Measurements from ENCODE around the gene LINGO4.

The LINGO4 gene

DNA sequence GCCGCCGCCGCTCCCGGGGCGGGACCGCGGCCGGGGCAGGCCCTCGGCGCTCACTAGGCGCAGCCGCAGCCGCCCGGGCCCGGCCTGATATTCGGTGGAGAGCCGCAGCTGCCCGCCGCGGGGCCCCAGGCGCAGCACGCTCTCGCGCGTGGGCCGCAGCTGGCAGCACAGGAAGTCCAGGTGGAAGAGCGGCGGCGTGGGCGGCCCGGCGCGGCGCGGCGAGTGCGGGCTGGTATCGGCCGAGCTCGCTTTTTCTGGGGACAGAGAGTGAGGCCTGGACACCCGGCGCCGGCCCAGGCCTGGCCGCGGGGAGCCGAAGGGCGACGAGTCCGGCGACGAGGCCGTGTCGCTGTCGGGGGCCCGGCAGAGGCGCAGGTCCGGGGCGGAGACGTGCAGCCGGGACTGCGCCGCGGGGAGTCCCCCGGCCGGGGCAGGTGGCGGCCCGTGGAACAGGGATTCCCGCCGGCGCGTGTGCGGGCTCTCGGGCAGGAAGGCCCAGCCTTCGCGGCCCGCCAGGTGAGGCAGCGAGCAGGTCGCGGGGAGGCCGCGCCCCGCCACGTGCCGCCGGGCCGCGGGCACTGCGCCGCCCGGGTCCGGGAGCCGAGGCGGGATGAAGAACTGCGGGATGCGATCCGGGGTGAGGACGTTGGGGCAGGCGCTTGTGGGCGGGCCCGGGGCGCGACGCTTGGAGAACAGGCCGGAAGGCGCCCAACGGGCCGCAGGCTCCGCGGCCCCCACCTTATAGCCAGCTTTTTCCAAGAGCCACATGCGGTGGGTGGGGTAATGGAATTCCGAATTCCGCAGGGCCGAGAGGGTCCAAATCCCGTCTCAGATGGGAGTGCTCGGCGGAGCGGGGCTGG is 33.2 kb upstream of the LINGO4 start:
- Histone ChIP-seq H3K4me3 (ENCODE audit: low read depth in 1 of 2, low read length in 1 of 2) (no peak overlapping the region), H3K27ac (no peak overlapping the region), H3K36me3 (no peaks in the 10 kb centered on the region), H3K4me1 (ENCODE audit: control insufficient read depth in 1 of 2, insufficient read depth in 1 of 2, low read depth in 1 of 2, low read length in 1 of 2) (peaks cover 7 to 20% of the 10 kb centered on the region in 2 experiments), H3K27me3 (peaks cover 99% of the 10 kb centered on the region), H3K9me3 (no peaks in the 10 kb centered on the region)
- TF ChIP-seq CTCF (IDR thresholded peaks at IDR 0.05): no peak

- H3K36me3 ChIP-seq: no peaks in the 10 kb centered on the region
- H3K4me3 ChIP-seq (ENCODE audit: low read depth in 1 of 2, low read length in 1 of 2): no peak overlapping the region
- TF ChIP-seq CTCF (IDR thresholded peaks at IDR 0.05): no peak
- peaks cover 7 to 20% of the 10 kb centered on the region in 2 experiments for H3K4me1 ChIP-seq (ENCODE audit: control insufficient read depth in 1 of 2, insufficient read depth in 1 of 2, low read depth in 1 of 2, low read length in 1 of 2)
- no peaks in the 10 kb centered on the region for H3K9me3 ChIP-seq
- H3K27ac ChIP-seq: no peak overlapping the region
- H3K27me3 ChIP-seq: peaks cover 96% of the 10 kb centered on the region
Observed at GRCh38 chr1:151837884-151838221, 32.6 kb upstream of the LINGO4 start.

GRCh38 chr1:151837197-151837596 is 32.0 kb upstream of the LINGO4 start:
- Histone ChIP-seq H3K36me3 (no peaks in the 10 kb centered on the region), H3K4me3 (ENCODE audit: low read depth in 1 of 2, low read length in 1 of 2) (no peak overlapping the region), H3K27me3 (peaks cover 90% of the 10 kb centered on the region), H3K9me3 (no peaks in the 10 kb centered on the region), H3K4me1 (ENCODE audit: control insufficient read depth in 1 of 2, insufficient read depth in 1 of 2, low read depth in 1 of 2, low read length in 1 of 2) (peaks cover 7 to 20% of the 10 kb centered on the region in 2 experiments), H3K27ac (no peak overlapping the region)
- TF ChIP-seq CTCF (IDR thresholded peaks at IDR 0.05): no peak

DNA sequence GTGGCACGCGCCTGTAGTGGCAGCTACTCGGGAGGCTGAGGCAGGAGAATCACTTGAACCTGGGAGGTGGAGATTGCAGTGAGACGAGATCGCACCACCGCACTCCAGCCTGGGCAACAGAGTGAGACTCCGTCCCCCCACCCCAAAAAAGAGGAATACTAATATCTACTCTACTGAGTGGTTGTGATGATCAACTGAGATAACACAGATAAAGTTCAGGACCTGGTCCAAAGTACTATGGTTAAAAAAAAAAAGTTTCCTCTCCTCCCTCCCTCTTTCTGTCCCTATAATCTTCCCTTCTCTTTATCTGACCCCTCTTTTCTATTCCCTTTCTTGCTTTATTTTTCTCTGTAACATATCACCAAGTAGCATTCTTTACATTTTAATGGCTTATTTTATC is 30.4 kb upstream of the LINGO4 start:
- Histone ChIP-seq H3K27ac (no peak overlapping the region), H3K4me3 (ENCODE audit: low read depth in 1 of 2, low read length in 1 of 2) (no peak overlapping the region), H3K27me3 (peaks cover 74% of the 10 kb centered on the region), H3K9me3 (no peaks in the 10 kb centered on the region), H3K36me3 (no peaks in the 10 kb centered on the region), H3K4me1 (ENCODE audit: control insufficient read depth in 1 of 2, insufficient read depth in 1 of 2, low read depth in 1 of 2, low read length in 1 of 2) (peaks cover 7 to 20% of the 10 kb centered on the region in 2 experiments)
- no peak for TF ChIP-seq CTCF (IDR thresholded peaks at IDR 0.05)

GRCh38 chr1:151834239-151834638 is 29.0 kb upstream of the LINGO4 start:
- H3K36me3 ChIP-seq: no peaks in the 10 kb centered on the region
- no peak overlapping the region for H3K4me3 ChIP-seq (ENCODE audit: low read depth in 1 of 2, low read length in 1 of 2)
- H3K27me3 ChIP-seq: peaks cover 60% of the 10 kb centered on the region
- H3K9me3 ChIP-seq: no peaks in the 10 kb centered on the region
- peaks cover 10 to 15% of the 10 kb centered on the region in 2 experiments for H3K4me1 ChIP-seq (ENCODE audit: control insufficient read depth in 1 of 2, insufficient read depth in 1 of 2, low read depth in 1 of 2, low read length in 1 of 2)
- no peak for TF ChIP-seq CTCF (IDR thresholded peaks at IDR 0.05)
- no peak overlapping the region for H3K27ac ChIP-seq

Data from neutrophil (primary cell).